Activated T-helper 1 cell treated with anti-CD3 and anti-CD28 coated beads, Interleukin-2, amount 50 U/mL, for 16 hours (primary cell): ENCODE measurements around the gene VSX2.

Experiments used
- DNase-seq, 2 donors: peaks; one replicate each; pipeline ENCODE4 v3.0.0-alpha.2; 2020; ENCODE audit warnings: low read depth in 1 of 2, low spot score in 1 of 2

Gene VSX2

GRCh38 chr14:74301594-74302151, 62.4 kb downstream of the VSX2 start:
- DNase-seq, result no peak

GRCh38 chr14:74302152-74302628, 62.9 kb downstream of the VSX2 start:
- DNase-seq, result no peak

GRCh38 chr14:74302634-74303569, 63.7 kb downstream of the VSX2 start, which contains the start of gene ABCD4:
Gene ABCD4 (minus strand): TSS chr14:74302934. CDS start chr14:74302912, 22 bp downstream.
- peak; percentile 70 to 75 for DNase-seq

GRCh38 chr14:74308695-74309094, 69.4 kb downstream of the VSX2 start:
- no peak for DNase-seq

GRCh38 chr14:74309125-74310022, 70.1 kb downstream of the VSX2 start:
- DNase-seq, result no peak

GRCh38 chr14:74312161-74312560, 72.9 kb downstream of the VSX2 start:
- DNase-seq, result no peak
